Transverse colon (tissue), 3 donors: ENCODE measurements around the gene HOXD10.

ENCODE experiments used
- POLR2A ChIP-seq: fragments of 450-650 bp; IDR thresholded peaks from one replicate; pipeline ENCODE4 v1.6.1; 2016; ENCODE audit warnings: antibody characterized with exemption, mild to moderate bottlenecking, moderate library complexity
- TF ChIP-seq, protein P1 (sequence below), 5 experiments: fragments of 200-600 bp in 3 of 5; fragments of 450-650 bp in 2 of 5; sonication (generic) in 3 of 5; IDR thresholded peaks; 1 replicate in 2 of 5; 2 replicates in 3 of 5; pipeline ENCODE4 v1.5.1; 2016 to 2017; ENCODE audit warnings: antibody characterized with exemption in 5 of 5, inconsistent platforms in 3 of 5, mild to moderate bottlenecking in 2 of 5, moderate library complexity in 1 of 5

GRCh38 chr2:176135035-176135440, 18.5 kb downstream of the HOXD10 start:
- TF ChIP-seq, protein P1, sequence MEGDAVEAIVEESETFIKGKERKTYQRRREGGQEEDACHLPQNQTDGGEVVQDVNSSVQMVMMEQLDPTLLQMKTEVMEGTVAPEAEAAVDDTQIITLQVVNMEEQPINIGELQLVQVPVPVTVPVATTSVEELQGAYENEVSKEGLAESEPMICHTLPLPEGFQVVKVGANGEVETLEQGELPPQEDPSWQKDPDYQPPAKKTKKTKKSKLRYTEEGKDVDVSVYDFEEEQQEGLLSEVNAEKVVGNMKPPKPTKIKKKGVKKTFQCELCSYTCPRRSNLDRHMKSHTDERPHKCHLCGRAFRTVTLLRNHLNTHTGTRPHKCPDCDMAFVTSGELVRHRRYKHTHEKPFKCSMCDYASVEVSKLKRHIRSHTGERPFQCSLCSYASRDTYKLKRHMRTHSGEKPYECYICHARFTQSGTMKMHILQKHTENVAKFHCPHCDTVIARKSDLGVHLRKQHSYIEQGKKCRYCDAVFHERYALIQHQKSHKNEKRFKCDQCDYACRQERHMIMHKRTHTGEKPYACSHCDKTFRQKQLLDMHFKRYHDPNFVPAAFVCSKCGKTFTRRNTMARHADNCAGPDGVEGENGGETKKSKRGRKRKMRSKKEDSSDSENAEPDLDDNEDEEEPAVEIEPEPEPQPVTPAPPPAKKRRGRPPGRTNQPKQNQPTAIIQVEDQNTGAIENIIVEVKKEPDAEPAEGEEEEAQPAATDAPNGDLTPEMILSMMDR (IDR thresholded peaks at IDR 0.05): no peak
- no peak for TF ChIP-seq POLR2A
